H9 (cell line): ENCODE results near the gene MROH8. TPM values are rescaled to one million over a fixed set of nuclear protein-coding genes. Genes with fewer than 3 reads are reported as not detected.

Source experiments
- DNase-seq: peaks from one replicate; pipeline ENCODE4 v3.0.0-alpha.2; 2017
- H2AFZ ChIP-seq: one replicate; pipeline ENCODE4 v1.6.1; 2013; ENCODE audit warnings: mild to moderate bottlenecking, low read length, control low read depth, moderate library complexity
- H2AK5ac ChIP-seq: 2 replicates; pipeline ENCODE4 v1.6.1; 2013; ENCODE audit warnings: low read length, control low read depth, mixed read lengths; ENCODE audit not compliant: insufficient read length
- H2BK120ac ChIP-seq: one replicate; pipeline ENCODE4 v1.6.1; 2013; ENCODE audit warnings: low read depth, mild to moderate bottlenecking, low read length, control low read depth, inconsistent platforms; ENCODE audit not compliant: poor library complexity, severe bottlenecking
- H2BK12ac ChIP-seq: 2 replicates; pipeline ENCODE4 v1.6.1; 2013; ENCODE audit warnings: low read length, control low read depth, mixed read lengths, low read depth; ENCODE audit not compliant: insufficient read length
- H2BK15ac ChIP-seq: 2 replicates; pipeline ENCODE4 v1.6.1; 2013; ENCODE audit warnings: low read depth, low read length, control low read depth
- H2BK20ac ChIP-seq: one replicate; pipeline ENCODE4 v1.6.1; 2013; ENCODE audit warnings: low read depth, mild to moderate bottlenecking, low read length, control low read depth, inconsistent platforms; ENCODE audit not compliant: poor library complexity, severe bottlenecking
- H2BK5ac ChIP-seq: 2 replicates; pipeline ENCODE4 v1.6.1; 2013; ENCODE audit warnings: low read length, control low read depth, mixed read lengths; ENCODE audit not compliant: insufficient read length
- H3K14ac ChIP-seq: 2 replicates; pipeline ENCODE4 v1.6.1; 2013; ENCODE audit warnings: low read length, control low read depth; ENCODE audit not compliant: insufficient read depth
- H3K18ac ChIP-seq: 2 replicates; pipeline ENCODE4 v1.6.1; 2013; ENCODE audit warnings: low read depth, mild to moderate bottlenecking, mixed read lengths, low read length, control low read depth; ENCODE audit not compliant: insufficient read length
- H3K23ac ChIP-seq: 2 replicates; pipeline ENCODE4 v1.6.1; 2013; ENCODE audit warnings: low read length, control low read depth, mixed read lengths, low read depth; ENCODE audit not compliant: insufficient read length
- H3K23me2 ChIP-seq: 2 replicates; pipeline ENCODE4 v1.6.1; 2013; ENCODE audit warnings: low read depth, mild to moderate bottlenecking, mixed read lengths, low read length, control low read depth; ENCODE audit not compliant: insufficient read length, poor library complexity, severe bottlenecking
- H3K27ac ChIP-seq: 2 replicates; pipeline ENCODE4 v1.5.1; 2013; ENCODE audit warnings: low read length, control low read depth, mixed read lengths, low read depth; ENCODE audit not compliant: insufficient read length
- H3K27me3 ChIP-seq: 2 replicates; pipeline ENCODE4 v1.6.1; 2013; ENCODE audit warnings: low read length, control low read depth, inconsistent platforms; ENCODE audit not compliant: insufficient read depth
- H3K4ac ChIP-seq: 2 replicates; pipeline ENCODE4 v1.6.1; 2013; ENCODE audit warnings: low read depth, mild to moderate bottlenecking, control low read depth, inconsistent platforms, low read length, moderate library complexity
- H3K4me1 ChIP-seq: 2 replicates; pipeline ENCODE4 v1.6.1; 2013; ENCODE audit warnings: low read length, control low read depth, inconsistent platforms; ENCODE audit not compliant: insufficient read depth
- H3K4me2 ChIP-seq: 2 replicates; pipeline ENCODE4 v1.6.1; 2013; ENCODE audit warnings: low read length, control low read depth, mixed read lengths; ENCODE audit not compliant: insufficient read length, insufficient read depth
- H3K56ac ChIP-seq: 2 replicates; pipeline ENCODE4 v1.6.1; 2013; ENCODE audit warnings: low read depth, mild to moderate bottlenecking, mixed read lengths, low read length, control low read depth; ENCODE audit not compliant: insufficient read length
- H3K79me1 ChIP-seq: 2 replicates; pipeline ENCODE4 v1.6.1; 2013; ENCODE audit warnings: low read depth, mild to moderate bottlenecking, moderate library complexity, low read length, control low read depth, inconsistent platforms; ENCODE audit not compliant: insufficient read depth, poor library complexity, severe bottlenecking
- H3K79me2 ChIP-seq: 2 replicates; pipeline ENCODE4 v1.6.1; 2013; ENCODE audit warnings: low read length, control low read depth, inconsistent platforms; ENCODE audit not compliant: insufficient read depth
- H3K9ac ChIP-seq: 2 replicates; pipeline ENCODE4 v1.6.1; 2013; ENCODE audit warnings: low read length, control low read depth, mixed read lengths; ENCODE audit not compliant: insufficient read length; ENCODE audit errors: extremely low read depth
- H3K9me3 ChIP-seq: one replicate; pipeline ENCODE4 v1.6.1; 2013; ENCODE audit warnings: low read depth, low read length, inconsistent platforms; ENCODE audit not compliant: control insufficient read depth
- H3T11ph ChIP-seq: one replicate; pipeline ENCODE4 v1.6.1; 2013; ENCODE audit warnings: mild to moderate bottlenecking, low read length, control low read depth, inconsistent platforms
- H4K20me1 ChIP-seq: one replicate; pipeline ENCODE4 v1.6.1; 2013; ENCODE audit not compliant: control insufficient read depth, insufficient read length, insufficient read depth
- H4K5ac ChIP-seq: 2 replicates; pipeline ENCODE4 v1.6.1; 2013; ENCODE audit warnings: low read depth, mild to moderate bottlenecking, mixed read lengths, low read length, control low read depth; ENCODE audit not compliant: insufficient read length
- H4K8ac ChIP-seq: replicated peaks from 2 replicates; pipeline ENCODE4 v1.6.1; 2013; ENCODE audit warnings: low read length, control low read depth, mixed read lengths, low read depth; ENCODE audit not compliant: insufficient read length
- H4K91ac ChIP-seq: 2 replicates; pipeline ENCODE4 v1.6.1; 2013; ENCODE audit warnings: low read depth, mild to moderate bottlenecking, moderate library complexity, mixed read lengths, low read length, control low read depth; ENCODE audit not compliant: insufficient read length
- H3K27ac Mint-ChIP-seq, 3 experiments: 2 replicates in 2 of 3; 3 replicates in 1 of 3; pipeline ENCODE4 v1.8.0; 2020 to 2021; ENCODE audit warnings: mixed read lengths in 3 of 3, mild to moderate bottlenecking in 1 of 3, moderate library complexity in 1 of 3
- H3K27me3 Mint-ChIP-seq: 2 replicates; pipeline ENCODE4 v1.8.0; 2021; ENCODE audit warnings: low read depth, mild to moderate bottlenecking, moderate library complexity, mixed read lengths
- H3K36me3 Mint-ChIP-seq, 3 experiments: 2 replicates in 2 of 3; 3 replicates in 1 of 3; pipeline ENCODE4 v1.8.0; 2020 to 2021; ENCODE audit warnings: low read depth in 3 of 3, mixed read lengths in 3 of 3; ENCODE audit not compliant: insufficient read depth in 1 of 3
- H3K4me1 Mint-ChIP-seq, 2 experiments: 2 replicates each; pipeline ENCODE4 v1.8.0; 2020; ENCODE audit warnings: mixed read lengths in 2 of 2
- H3K4me3 Mint-ChIP-seq, 2 experiments: 2 replicates in 1 of 2; 3 replicates in 1 of 2; pipeline ENCODE4 v1.8.0; 2020 to 2021; ENCODE audit warnings: mild to moderate bottlenecking in 2 of 2, mixed read lengths in 2 of 2, moderate library complexity in 1 of 2
- H3K9me3 Mint-ChIP-seq, 2 experiments: 2 replicates in 1 of 2; 3 replicates in 1 of 2; pipeline ENCODE4 v1.8.0; 2020; ENCODE audit warnings: mild to moderate bottlenecking in 2 of 2, mixed read lengths in 2 of 2, moderate library complexity in 1 of 2
- WGBS: extraction: QIAGEN DNeasy Blood & Tissue Kit; methylation state at CpG from one replicate; pipeline ENCODE4 v1.1.7; 2013; ENCODE audit warnings: missing lambda C conversion rate, low lambda C conversion rate, mixed read lengths; ENCODE audit not compliant: insufficient read length; ENCODE audit errors: extremely low coverage; 5-methylcytosine and 5-hydroxymethylcytosine counted together
- total RNA-seq: library from RNA; stranded (reverse); gene quantifications from 2 replicates; pipeline ENCODE4 v1.2.1, GENCODE V29; 2021
- TF ChIP-seq, protein P1 (sequence below): fragments of 200-600 bp; sonication (generic); conservative IDR thresholded peaks from 3 replicates; pipeline ENCODE4 v1.8.0; 2021; ENCODE audit warnings: antibody characterized with exemption, mild to moderate bottlenecking

The MROH8 gene
- total RNA-seq, 1 experiment from 2014 or later = 0.90 TPM

DNA sequence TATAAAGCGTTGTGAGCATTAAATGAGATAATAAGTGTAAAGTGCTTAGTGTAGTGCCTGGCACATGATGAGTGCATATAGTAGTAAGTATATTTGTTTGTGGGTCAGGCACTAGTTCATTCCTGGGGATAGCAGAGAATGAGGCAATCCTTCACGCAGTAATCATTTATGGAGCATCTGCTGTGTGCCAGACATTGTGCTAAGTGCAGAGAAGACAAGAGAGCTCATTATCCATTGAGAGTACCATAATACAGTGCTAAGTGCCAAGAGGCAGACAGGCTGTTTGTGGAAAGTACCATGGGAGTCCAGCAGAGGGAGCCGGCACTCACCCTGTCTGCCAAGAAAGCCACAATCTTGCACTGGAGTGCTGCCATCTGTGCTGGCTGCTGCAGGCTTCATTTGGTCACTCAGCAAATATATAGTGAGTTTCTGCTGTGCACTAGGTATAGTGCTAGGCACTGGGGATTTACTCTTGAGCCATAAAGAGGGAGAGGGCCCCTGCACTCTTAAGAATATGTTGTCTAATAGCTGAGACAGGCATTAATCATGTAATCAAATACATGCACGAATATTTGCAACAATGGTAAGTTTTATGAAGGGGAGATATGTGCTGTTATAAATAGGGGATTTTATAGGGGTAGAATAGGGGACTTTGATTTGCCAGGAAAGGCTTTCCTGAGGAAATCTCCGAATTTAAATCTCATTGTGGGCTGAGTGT, 12.9 kb upstream of the MROH8 start:
- H3K56ac ChIP-seq = no peak overlapping the region
- no peak overlapping the region for H2BK15ac ChIP-seq
- H3K27me3 Mint-ChIP-seq = no peaks in the 10 kb centered on the region
- no peak overlapping the region for H3K4me3 Mint-ChIP-seq
- H3K4me1 Mint-ChIP-seq = peaks cover 33 to 38% of the 10 kb centered on the region in 2 experiments
- H4K20me1 ChIP-seq = no peaks in the 10 kb centered on the region
- no peak overlapping the region for H4K91ac ChIP-seq
- no peak overlapping the region for H3K4ac ChIP-seq
- H3K79me2 ChIP-seq = peaks cover 34% of the 10 kb centered on the region
- no peak overlapping the region for H2BK120ac ChIP-seq
- H2BK12ac ChIP-seq = no peak overlapping the region
- peak; percentile 78 for DNase-seq
- H3K27ac ChIP-seq = no peak overlapping the region
- H2AFZ ChIP-seq = no peak overlapping the region
- no peak overlapping the region for H2BK20ac ChIP-seq
- no peak overlapping the region for H3K18ac ChIP-seq
- H3K9ac ChIP-seq = no peak overlapping the region
- peaks cover 11% of the 10 kb centered on the region for H3K79me1 ChIP-seq
- H3K36me3 Mint-ChIP-seq = peaks cover 36 to 65% (median 59%) of the 10 kb centered on the region in 3 experiments; a peak in 6 of 7 replicates
- H2BK5ac ChIP-seq = no peak overlapping the region
- H3K27me3 ChIP-seq = no peaks in the 10 kb centered on the region
- H3K9me3 ChIP-seq = no peaks in the 10 kb centered on the region
- no peak overlapping the region for H3K4me2 ChIP-seq
- H3K4me1 ChIP-seq = no peaks in the 10 kb centered on the region
- H4K5ac ChIP-seq = no peak overlapping the region
- no peak overlapping the region for H3T11ph ChIP-seq
- no peak overlapping the region for H3K23ac ChIP-seq
- no CpG with 5 or more reads among the region's 5 CpGs for WGBS
- TF ChIP-seq, protein P1, sequence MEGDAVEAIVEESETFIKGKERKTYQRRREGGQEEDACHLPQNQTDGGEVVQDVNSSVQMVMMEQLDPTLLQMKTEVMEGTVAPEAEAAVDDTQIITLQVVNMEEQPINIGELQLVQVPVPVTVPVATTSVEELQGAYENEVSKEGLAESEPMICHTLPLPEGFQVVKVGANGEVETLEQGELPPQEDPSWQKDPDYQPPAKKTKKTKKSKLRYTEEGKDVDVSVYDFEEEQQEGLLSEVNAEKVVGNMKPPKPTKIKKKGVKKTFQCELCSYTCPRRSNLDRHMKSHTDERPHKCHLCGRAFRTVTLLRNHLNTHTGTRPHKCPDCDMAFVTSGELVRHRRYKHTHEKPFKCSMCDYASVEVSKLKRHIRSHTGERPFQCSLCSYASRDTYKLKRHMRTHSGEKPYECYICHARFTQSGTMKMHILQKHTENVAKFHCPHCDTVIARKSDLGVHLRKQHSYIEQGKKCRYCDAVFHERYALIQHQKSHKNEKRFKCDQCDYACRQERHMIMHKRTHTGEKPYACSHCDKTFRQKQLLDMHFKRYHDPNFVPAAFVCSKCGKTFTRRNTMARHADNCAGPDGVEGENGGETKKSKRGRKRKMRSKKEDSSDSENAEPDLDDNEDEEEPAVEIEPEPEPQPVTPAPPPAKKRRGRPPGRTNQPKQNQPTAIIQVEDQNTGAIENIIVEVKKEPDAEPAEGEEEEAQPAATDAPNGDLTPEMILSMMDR = peak; percentile 89
- H3K27ac Mint-ChIP-seq = peak overlapping the region in 1 of 3 experiments; percentile 49; a peak in 1 of 7 replicates
- no peaks in the 10 kb centered on the region for H3K23me2 ChIP-seq
- H4K8ac ChIP-seq = no peak overlapping the region
- H3K14ac ChIP-seq = no peak overlapping the region
- H2AK5ac ChIP-seq = no peak overlapping the region
- no peaks in the 10 kb centered on the region for H3K9me3 Mint-ChIP-seq
